DND-41 (cell line): ENCODE results near the gene TAS2R39.

ENCODE experiments used
- ATAC-seq: fragments of 200-7000 bp; cut with Tn5 transposase; 3 replicates; pipeline ENCODE4 v1.9.1; 2021; ENCODE audit warnings: low read depth; ENCODE audit not compliant: insufficient read depth
- DNase-seq: peaks from one replicate; pipeline ENCODE4 v3.0.0-alpha.2; 2020
- H2AFZ ChIP-seq: 2 replicates; pipeline ENCODE4 v1.6.0; 2012; ENCODE audit warnings: low read depth, low read length
- H3K27ac ChIP-seq: 2 replicates; pipeline ENCODE4 v1.5.1; 2012; ENCODE audit warnings: low read length, inconsistent platforms
- H3K27me3 ChIP-seq: fragments of 200-600 bp; sonication (generic); 2 replicates; pipeline ENCODE4 v1.6.0; 2012; ENCODE audit warnings: low read length, mild to moderate bottlenecking, inconsistent platforms; ENCODE audit not compliant: insufficient read depth, poor library complexity
- H3K36me3 ChIP-seq: 2 replicates; pipeline ENCODE4 v1.5.1; 2012; ENCODE audit warnings: low read length, inconsistent platforms; ENCODE audit not compliant: insufficient read depth
- H3K4me1 ChIP-seq: 2 replicates; pipeline ENCODE4 v1.5.1; 2012; ENCODE audit warnings: mild to moderate bottlenecking, low read length; ENCODE audit not compliant: insufficient read depth
- H3K4me2 ChIP-seq: 2 replicates; pipeline ENCODE4 v1.6.0; 2012; ENCODE audit warnings: mild to moderate bottlenecking, moderate library complexity, low read length, inconsistent platforms; ENCODE audit not compliant: insufficient read depth
- H3K4me3 ChIP-seq, 2 experiments: fragments of 200-600 bp in 1 of 2; shearing (Covaris generic) in 1 of 2; 2 replicates each; pipeline ENCODE4 v1.5.1; 2012 to 2016; ENCODE audit warnings: inconsistent platforms in 2 of 2, low read length in 2 of 2, mild to moderate bottlenecking in 2 of 2, low read depth in 1 of 2, moderate library complexity in 1 of 2
- H3K79me2 ChIP-seq: 2 replicates; pipeline ENCODE4 v1.6.0; 2012; ENCODE audit warnings: low read length, inconsistent platforms; ENCODE audit not compliant: insufficient read depth
- H3K9ac ChIP-seq: 2 replicates; pipeline ENCODE4 v1.6.0; 2012; ENCODE audit warnings: low read depth, mild to moderate bottlenecking, inconsistent platforms, low read length, moderate library complexity
- H3K9me3 ChIP-seq: 2 replicates; pipeline ENCODE4 v1.5.1; 2012; ENCODE audit warnings: low read length, moderate library complexity, mild to moderate bottlenecking, inconsistent platforms; ENCODE audit not compliant: insufficient read depth, severe bottlenecking
- H4K20me1 ChIP-seq: 2 replicates; pipeline ENCODE4 v1.6.0; 2012; ENCODE audit warnings: low read length; ENCODE audit not compliant: insufficient read depth
- EZH2 ChIP-seq: IDR thresholded peaks from 3 replicates; pipeline ENCODE4 v1.6.1; 2012; ENCODE audit warnings: borderline replicate concordance, low read depth, mild to moderate bottlenecking, moderate library complexity, low read length, inconsistent platforms; ENCODE audit not compliant: severe bottlenecking
- TF ChIP-seq, protein P1 (sequence below): IDR thresholded peaks from 2 replicates; pipeline ENCODE4 v1.5.1; 2012; ENCODE audit warnings: borderline replicate concordance, low read length, moderate library complexity, mild to moderate bottlenecking; ENCODE audit not compliant: poor library complexity, severe bottlenecking; ENCODE audit errors: extremely low read depth

TAS2R39 gene

DNA sequence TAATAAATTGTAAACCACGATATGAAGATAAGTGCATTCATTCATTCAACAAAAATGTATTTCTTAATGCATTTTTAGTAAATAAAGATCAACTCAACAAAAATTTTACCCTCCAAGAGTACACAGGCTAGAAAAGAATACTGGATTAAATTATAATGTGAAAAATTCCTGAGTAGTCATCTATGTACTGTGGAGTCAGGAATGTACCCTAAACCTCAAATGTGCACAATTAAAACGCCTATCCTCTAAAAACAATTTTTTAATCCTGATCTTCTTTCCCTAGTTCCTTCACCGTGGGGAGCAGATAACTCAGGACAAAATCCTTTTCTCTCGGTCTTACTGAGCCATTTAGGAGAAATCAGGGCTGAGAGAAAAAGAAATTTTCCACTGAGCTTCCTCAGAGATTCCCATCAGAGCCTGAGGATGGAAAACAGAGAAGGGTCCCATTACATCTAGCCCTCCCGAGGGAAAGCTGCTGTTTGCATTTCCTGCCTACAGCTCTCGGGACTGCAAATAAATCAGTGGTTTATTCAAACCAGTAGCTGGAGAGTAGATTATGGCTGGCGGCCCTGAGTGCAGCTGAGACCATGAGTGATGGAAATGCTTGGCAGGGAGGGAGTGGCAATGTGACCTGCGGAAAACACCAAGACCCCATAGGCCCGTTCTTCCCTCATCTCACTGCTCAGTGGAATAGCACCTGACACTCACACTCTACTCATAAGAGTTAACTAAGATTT, 46.0 kb downstream of the TAS2R39 start:
- no peaks in the 10 kb centered on the region for H3K4me1 ChIP-seq
- no peak overlapping the region for H3K27ac ChIP-seq
- H3K9me3 ChIP-seq = no peaks in the 10 kb centered on the region
- TF ChIP-seq, protein P1, sequence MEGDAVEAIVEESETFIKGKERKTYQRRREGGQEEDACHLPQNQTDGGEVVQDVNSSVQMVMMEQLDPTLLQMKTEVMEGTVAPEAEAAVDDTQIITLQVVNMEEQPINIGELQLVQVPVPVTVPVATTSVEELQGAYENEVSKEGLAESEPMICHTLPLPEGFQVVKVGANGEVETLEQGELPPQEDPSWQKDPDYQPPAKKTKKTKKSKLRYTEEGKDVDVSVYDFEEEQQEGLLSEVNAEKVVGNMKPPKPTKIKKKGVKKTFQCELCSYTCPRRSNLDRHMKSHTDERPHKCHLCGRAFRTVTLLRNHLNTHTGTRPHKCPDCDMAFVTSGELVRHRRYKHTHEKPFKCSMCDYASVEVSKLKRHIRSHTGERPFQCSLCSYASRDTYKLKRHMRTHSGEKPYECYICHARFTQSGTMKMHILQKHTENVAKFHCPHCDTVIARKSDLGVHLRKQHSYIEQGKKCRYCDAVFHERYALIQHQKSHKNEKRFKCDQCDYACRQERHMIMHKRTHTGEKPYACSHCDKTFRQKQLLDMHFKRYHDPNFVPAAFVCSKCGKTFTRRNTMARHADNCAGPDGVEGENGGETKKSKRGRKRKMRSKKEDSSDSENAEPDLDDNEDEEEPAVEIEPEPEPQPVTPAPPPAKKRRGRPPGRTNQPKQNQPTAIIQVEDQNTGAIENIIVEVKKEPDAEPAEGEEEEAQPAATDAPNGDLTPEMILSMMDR = no peak
- TF ChIP-seq EZH2 = no peak
- no peak overlapping the region for H3K9ac ChIP-seq
- ATAC-seq (no peak), DNase-seq (no peak)
- H3K27me3 ChIP-seq = no peaks in the 10 kb centered on the region
- H3K4me2 ChIP-seq = no peak overlapping the region
- H4K20me1 ChIP-seq = no peaks in the 10 kb centered on the region
- H2AFZ ChIP-seq = no peak overlapping the region
- no peaks in the 10 kb centered on the region for H3K36me3 ChIP-seq
- no peaks in the 10 kb centered on the region for H3K79me2 ChIP-seq
- no peak overlapping the region for H3K4me3 ChIP-seq

DNA sequence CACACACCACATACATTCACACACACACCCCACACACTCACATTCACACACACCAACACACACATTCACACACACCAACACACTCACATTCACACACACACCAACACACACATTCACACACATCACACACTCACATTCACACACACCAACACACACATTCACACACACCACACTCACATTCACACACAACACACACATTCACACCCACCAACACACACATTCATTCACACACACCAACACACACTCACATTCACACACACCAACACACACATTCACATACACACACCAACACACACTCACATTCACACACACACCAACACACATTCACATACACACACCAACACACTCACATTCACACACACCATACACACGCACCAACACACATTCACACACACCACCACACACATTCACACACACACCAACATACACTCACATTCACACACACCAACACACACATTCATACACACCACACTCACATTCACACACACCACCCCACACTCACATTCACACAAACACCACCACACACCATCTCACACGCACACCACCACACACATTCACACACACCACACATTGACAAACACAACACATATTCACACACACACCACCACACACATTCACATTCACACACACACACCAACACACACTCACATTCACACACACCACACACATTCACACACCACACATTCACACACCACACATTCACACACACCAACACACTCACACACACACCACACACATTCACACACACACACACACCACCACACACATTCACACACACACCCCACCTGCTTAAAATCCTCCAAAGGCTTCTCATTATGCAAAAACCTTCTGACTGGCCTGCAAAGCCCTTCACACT, 47.6 kb downstream of the TAS2R39 start:
- H3K4me1 ChIP-seq = no peaks in the 10 kb centered on the region
- DNase-seq (no peak), ATAC-seq (no peak)

More for the DNA sequence above, 47.6 kb downstream of the TAS2R39 start:
- no peak for TF ChIP-seq EZH2
- TF ChIP-seq, protein P1 = no peak
- no peaks in the 10 kb centered on the region for H4K20me1 ChIP-seq
- H2AFZ ChIP-seq = no peak overlapping the region
- no peak overlapping the region for H3K4me2 ChIP-seq
- no peaks in the 10 kb centered on the region for H3K27me3 ChIP-seq
- H3K9ac ChIP-seq = no peak overlapping the region
- no peaks in the 10 kb centered on the region for H3K9me3 ChIP-seq
- H3K4me3 ChIP-seq = no peak overlapping the region
- no peaks in the 10 kb centered on the region for H3K79me2 ChIP-seq
- no peak overlapping the region for H3K27ac ChIP-seq
- no peaks in the 10 kb centered on the region for H3K36me3 ChIP-seq
